ENCODE results near the gene UTP3. TPM values are rescaled to one million over a fixed set of nuclear protein-coding genes. Genes with fewer than 3 reads are reported as not detected.
"Not testable (repeated sequence)": the region's sequence is repeated elsewhere in the genome, so short reads cannot be mapped to it uniquely, and the experiment has no call there.

Gene UTP3
- total RNA-seq, 1 donor from 2014 or later = 14.8 TPM

- intact Hi-C loops (cut with DNase I) = no loop called here
- DNase-seq (ENCODE audit: missing footprints) (no peak), ATAC-seq (no peak)
Measured at GRCh38 chr4:70711599-70711998, 23.3 kb downstream of the UTP3 start.

GRCh38 chr4:70712150-70712549, 23.8 kb downstream of the UTP3 start:
- no peak for ATAC-seq
- intact Hi-C loops (cut with DNase I) = no loop called here

GRCh38 chr4:70712604-70713452, 24.5 kb downstream of the UTP3 start:
- ATAC-seq = no peak
- intact Hi-C loops (cut with DNase I) = no loop called here
- no peak for DNase-seq (ENCODE audit: missing footprints)

More at GRCh38 chr4:70712150-70712549, 23.8 kb downstream of the UTP3 start:
- DNase-seq (ENCODE audit: missing footprints) = no peak

DNA sequence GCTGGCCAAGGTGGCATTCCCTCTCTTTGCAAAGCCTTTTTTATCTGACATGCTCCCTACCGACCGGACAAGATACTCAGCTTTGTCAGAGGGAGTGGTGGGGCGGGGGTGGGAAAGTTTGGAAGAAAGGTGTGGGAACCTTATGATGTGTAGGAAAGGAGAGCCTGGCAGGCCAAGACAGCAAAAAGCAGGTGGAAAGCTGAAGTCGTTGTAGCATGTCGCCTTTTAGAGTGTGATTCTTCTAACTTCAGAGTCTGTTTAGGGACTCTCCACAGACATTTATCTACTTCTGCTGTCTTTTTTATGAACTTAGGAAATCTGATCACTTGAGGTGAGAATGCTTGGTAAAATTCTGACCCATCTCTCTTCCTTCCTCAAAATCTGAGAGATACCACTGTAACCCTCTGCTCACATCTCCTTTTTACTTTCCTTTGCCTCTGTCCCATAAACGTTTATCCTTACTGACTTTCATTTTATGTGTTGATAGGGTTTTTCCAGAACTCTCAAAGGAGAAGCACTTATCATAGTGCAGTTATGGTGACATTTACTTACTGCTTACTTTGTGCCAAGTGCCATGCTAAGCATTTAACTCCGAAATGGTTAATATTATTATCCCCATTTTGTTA, 25.2 kb downstream of the UTP3 start:
- no peak for DNase-seq (ENCODE audit: missing footprints)
- no peak for ATAC-seq
- intact Hi-C loops (cut with DNase I) = no loop called here

DNA sequence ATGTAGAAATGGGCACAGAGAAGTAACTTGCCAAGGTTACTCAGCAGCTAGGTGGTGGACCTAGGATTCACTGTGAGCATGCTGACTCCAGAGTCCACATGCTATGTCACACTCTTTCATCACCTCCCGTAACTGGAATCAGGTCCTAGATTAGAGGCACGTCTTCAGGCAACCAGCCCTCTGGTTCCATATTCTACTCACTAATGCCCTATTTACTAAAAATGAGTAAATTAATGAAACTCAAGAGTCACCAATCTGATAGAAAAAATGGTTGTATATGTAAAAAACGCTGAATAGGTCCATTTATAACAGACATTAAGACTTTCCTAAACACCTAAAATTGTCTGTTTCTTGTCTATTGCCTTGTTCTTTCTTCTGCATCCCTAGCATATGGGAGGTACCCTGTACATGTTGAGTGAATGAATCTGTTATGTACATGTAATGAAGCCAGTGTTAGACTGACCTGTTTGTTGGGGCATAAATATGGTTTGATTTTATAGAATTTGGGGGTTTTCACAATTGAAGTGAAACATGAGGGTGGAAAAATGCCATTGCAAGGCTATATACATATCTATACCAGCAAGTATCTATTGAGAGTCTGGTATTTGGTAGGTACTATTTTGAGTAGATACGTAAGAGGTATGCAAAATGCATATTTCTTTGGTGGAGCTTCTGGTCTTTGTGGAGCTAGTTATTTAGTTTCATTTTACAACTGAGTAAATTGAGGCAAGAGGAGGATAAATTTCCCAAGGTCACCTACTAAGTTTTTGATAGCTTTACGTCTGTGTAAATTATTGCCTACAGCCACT, 26.0 kb downstream of the UTP3 start:
- ATAC-seq = no peak
- intact Hi-C loops (cut with DNase I) = no loop called here
- DNase-seq (ENCODE audit: missing footprints) = no peak

- intact Hi-C loops (cut with DNase I) = no loop called here
- ATAC-seq = no peak
- DNase-seq (ENCODE audit: missing footprints) = no peak
Measured at GRCh38 chr4:70715097-70715496, 26.8 kb downstream of the UTP3 start.

- ATAC-seq = no peak
- DNase-seq (ENCODE audit: missing footprints) = no peak
- intact Hi-C loops (cut with DNase I) = no loop called here
Measured at GRCh38 chr4:70718811-70719604, 30.7 kb downstream of the UTP3 start.

DNA sequence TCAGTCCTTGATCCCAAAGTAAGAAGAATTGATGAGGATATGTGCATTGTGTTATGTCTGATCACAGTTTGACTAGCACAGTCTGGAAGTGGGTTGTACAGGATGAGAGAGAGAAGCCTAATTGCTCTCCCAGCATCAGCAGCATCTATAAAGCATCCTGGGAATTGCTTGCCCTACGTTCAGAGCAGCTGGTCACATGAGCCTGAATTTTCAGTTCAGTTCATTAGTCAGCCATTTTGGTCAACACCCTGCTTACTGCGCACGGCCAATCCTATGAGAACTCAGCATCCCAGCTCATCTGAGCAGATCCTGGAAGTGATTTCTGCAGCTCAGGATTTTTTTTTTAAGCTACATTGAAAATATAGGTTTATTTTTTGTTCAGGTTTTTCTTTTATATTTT, 33.4 kb downstream of the UTP3 start, which contains the start of gene RUFY3:
RUFY3 (plus strand) TSS at position 218 of the 400 bp plus-strand sequence. CDS start 610 bp downstream, outside the sequence.
- intact Hi-C loops (cut with DNase I) = no loop called here
- DNase-seq (ENCODE audit: missing footprints) (no peak), ATAC-seq (peak; percentile 95)

GRCh38 chr4:70722199-70722791, 34.0 kb downstream of the UTP3 start:
- DNase-seq (ENCODE audit: missing footprints) (no peak), ATAC-seq (peak; percentile 50)
- intact Hi-C loops (cut with DNase I) = no loop called here

DNA sequence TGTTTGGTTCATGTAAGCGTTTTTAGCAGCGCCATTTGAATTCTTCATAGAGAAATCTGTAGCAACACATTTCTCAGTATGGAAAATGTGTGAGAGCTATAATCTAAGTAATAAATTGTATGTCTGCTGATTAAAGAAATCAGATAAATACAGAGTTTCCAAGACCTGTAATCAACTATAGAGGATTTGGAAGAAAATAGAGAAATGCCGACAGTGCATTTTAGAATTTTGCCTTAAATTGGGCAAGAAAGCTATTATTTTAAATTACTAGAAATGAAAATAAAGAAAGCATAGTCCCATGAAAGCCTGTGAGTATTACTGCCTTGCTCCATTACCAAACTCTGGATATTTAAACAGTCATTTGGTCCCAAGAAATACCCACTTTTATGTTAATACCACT, 36.1 kb downstream of the UTP3 start:
- intact Hi-C loops (cut with DNase I) = no loop called here
- no peak for ATAC-seq
- DNase-seq (ENCODE audit: missing footprints) = no peak

- intact Hi-C loops (cut with DNase I) = no loop called here
- DNase-seq (ENCODE audit: missing footprints) (no peak), ATAC-seq (no peak)
Measured at GRCh38 chr4:70725633-70726032, 37.3 kb downstream of the UTP3 start.

GRCh38 chr4:70726515-70726914, 38.2 kb downstream of the UTP3 start:
- ATAC-seq; intact Hi-C loops (cut with DNase I); DNase-seq (ENCODE audit: missing footprints): not testable (repeated sequence)

GRCh38 chr4:70728091-70728490, 39.8 kb downstream of the UTP3 start:
- DNase-seq (ENCODE audit: missing footprints) (no peak), ATAC-seq (no peak)
- intact Hi-C loops (cut with DNase I) = no loop called here

GRCh38 chr4:70732878-70733277, 44.5 kb downstream of the UTP3 start:
- DNase-seq (ENCODE audit: missing footprints) = not testable (repeated sequence)

DNA sequence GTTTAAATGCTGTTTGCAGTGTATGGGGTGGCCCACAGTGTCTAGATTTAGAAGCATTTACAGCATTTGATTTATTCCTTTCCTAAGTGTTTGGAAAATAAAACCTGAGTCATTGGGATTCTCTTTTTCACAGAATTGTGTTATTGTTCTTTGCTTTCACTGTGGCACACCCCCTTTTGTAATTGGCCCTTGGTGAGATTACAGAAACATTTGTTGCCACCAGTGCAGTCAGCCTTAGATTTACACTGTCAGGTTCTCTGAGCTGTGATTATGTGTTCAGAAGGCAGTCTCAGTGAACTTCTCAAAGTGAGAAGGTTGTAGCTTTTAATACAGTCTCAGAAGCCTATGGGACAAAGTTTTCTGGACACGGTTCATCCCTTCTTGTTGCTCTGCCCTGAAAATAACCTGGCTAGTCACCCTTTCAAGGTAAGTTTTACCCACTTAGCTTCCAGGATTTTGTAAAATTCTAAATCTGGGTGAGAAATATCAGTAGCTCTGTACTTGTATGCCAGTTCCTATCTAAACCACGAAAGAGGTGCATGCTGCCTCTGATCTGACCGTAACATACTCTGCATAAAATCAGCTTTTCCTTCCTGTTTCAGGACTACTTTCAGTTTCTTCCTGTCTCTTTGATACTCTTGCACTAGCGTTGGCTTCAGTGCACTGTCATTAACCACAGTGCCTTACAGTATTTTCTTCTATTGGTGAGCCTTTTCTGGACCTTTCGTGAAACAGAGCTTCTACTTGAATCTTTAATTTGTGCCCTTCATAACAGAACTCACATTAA, 46.0 kb downstream of the UTP3 start:
- ATAC-seq (peak; percentile 79), DNase-seq (ENCODE audit: missing footprints) (no peak)
- intact Hi-C loops (cut with DNase I) = no loop called here

More at GRCh38 chr4:70732878-70733277, 44.5 kb downstream of the UTP3 start:
- ATAC-seq; intact Hi-C loops (cut with DNase I): not testable (repeated sequence)

GRCh38 chr4:70734971-70735370, 46.6 kb downstream of the UTP3 start:
- ATAC-seq = peak; percentile 33
- intact Hi-C loops (cut with DNase I) = no loop called here
- DNase-seq (ENCODE audit: missing footprints) = no peak

DNA sequence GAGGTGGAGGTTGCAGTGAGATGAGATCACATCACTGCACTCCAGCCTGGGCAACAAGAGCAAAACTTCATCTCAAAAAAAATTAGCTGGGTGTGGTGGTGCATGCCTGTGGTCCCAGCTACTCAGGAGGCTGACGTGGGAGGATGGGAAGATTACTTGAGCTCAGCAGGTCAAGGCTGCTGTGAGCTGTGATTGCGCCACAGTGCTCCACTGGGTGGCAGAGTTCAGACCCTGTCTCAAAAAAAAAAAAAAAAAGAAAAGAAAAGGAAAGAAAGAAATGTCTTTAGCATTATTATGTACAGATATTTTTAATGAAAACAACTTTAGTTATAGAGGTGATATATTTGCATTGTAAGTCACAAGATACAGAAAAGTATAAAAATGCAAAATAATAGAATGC, 47.6 kb downstream of the UTP3 start:
- not testable (repeated sequence) for DNase-seq (ENCODE audit: missing footprints)
- peak; percentile 60 for ATAC-seq

More for the DNA sequence above, 47.6 kb downstream of the UTP3 start:
- intact Hi-C loops (cut with DNase I) = not testable (repeated sequence)
